Gastroesophageal sphincter (tissue), 4 donors: ENCODE data around the gene HTRA3. TPM values are rescaled to one million over a fixed set of nuclear protein-coding genes. Genes with fewer than 3 reads are reported as not detected.
"Not testable (repeated sequence)": the region's sequence is repeated elsewhere in the genome, so short reads cannot be mapped to it uniquely, and the experiment has no call there.

Experiments
- ATAC-seq: fragments of 150-250 bp; one replicate; pipeline ENCODE4 v1.9.1; 2016; ENCODE audit warnings: mild to moderate bottlenecking, moderate library complexity
- H3K27ac ChIP-seq, 4 donors: fragments of 200-600 bp; sonication (generic) in 3 of 4; 1 replicate in 3 of 4; 2 replicates in 1 of 4; pipeline ENCODE4 v1.5.1; 2016 to 2019
- H3K27me3 ChIP-seq: fragments of 200-600 bp; sonication (generic); one replicate; pipeline ENCODE4 v1.5.1; 2019
- H3K36me3 ChIP-seq, 2 donors: fragments of 200-600 bp; sonication (generic); one replicate each; pipeline ENCODE4 v1.5.1; 2019; ENCODE audit warnings: control low read depth in 1 of 2
- H3K4me1 ChIP-seq, 3 donors: fragments of 200-600 bp; sonication (generic); 1 replicate in 2 of 3; 2 replicates in 1 of 3; pipeline ENCODE4 v1.5.1; 2016 to 2019; ENCODE audit warnings: control low read depth in 2 of 3
- H3K4me3 ChIP-seq, 2 donors: fragments of 200-600 bp; sonication (generic); one replicate each; pipeline ENCODE4 v1.5.1; 2019; ENCODE audit warnings: mild to moderate bottlenecking in 1 of 2, moderate library complexity in 1 of 2
- H3K9me3 ChIP-seq, 3 donors: fragments of 200-600 bp; sonication (generic); one replicate each; pipeline ENCODE4 v1.5.1; 2017 to 2019; ENCODE audit warnings: control low read depth in 2 of 3
- EP300 ChIP-seq: sonication (generic); formaldehyde crosslinking; IDR thresholded peaks from one replicate; pipeline ENCODE4 v1.6.1; 2017; ENCODE audit warnings: antibody characterized with exemption, mild to moderate bottlenecking
- POLR2A ChIP-seq, 2 donors: fragments of 450-650 bp; IDR thresholded peaks; one replicate each; pipeline ENCODE4 v1.6.1; 2017; ENCODE audit warnings: antibody characterized with exemption in 2 of 2, mild to moderate bottlenecking in 2 of 2, moderate library complexity in 1 of 2
- POLR2AphosphoS5 ChIP-seq: sonication (generic); formaldehyde crosslinking; IDR thresholded peaks from one replicate; pipeline ENCODE4 v1.6.1; 2017; ENCODE audit warnings: antibody characterized with exemption
- WGBS, 2 donors: methylation state at CpG; one replicate each; pipeline ENCODE4 v1.1.5; 2018; ENCODE audit warnings: low coverage in 1 of 2; 5-methylcytosine and 5-hydroxymethylcytosine counted together
- total RNA-seq, 4 donors: library from RNA; depleted of rRNA; stranded (reverse); fragments of >200 nt; gene quantifications; one replicate each; pipeline ENCODE4 v1.1.0, GENCODE V29; 2016
- TF ChIP-seq, protein P1 (sequence below), 4 experiments: fragments of 200-600 bp in 2 of 4; fragments of 450-650 bp in 2 of 4; sonication (generic) in 1 of 4; IDR thresholded peaks; one replicate each; pipeline ENCODE4 v1.5.1; 2017 to 2019; ENCODE audit warnings: antibody characterized with exemption in 4 of 4, mild to moderate bottlenecking in 2 of 4, moderate library complexity in 2 of 4

Gene HTRA3
- total RNA-seq, 4 donors from 2014 or later, result 30.2 to 80.5 (median 59.9) TPM

DNA sequence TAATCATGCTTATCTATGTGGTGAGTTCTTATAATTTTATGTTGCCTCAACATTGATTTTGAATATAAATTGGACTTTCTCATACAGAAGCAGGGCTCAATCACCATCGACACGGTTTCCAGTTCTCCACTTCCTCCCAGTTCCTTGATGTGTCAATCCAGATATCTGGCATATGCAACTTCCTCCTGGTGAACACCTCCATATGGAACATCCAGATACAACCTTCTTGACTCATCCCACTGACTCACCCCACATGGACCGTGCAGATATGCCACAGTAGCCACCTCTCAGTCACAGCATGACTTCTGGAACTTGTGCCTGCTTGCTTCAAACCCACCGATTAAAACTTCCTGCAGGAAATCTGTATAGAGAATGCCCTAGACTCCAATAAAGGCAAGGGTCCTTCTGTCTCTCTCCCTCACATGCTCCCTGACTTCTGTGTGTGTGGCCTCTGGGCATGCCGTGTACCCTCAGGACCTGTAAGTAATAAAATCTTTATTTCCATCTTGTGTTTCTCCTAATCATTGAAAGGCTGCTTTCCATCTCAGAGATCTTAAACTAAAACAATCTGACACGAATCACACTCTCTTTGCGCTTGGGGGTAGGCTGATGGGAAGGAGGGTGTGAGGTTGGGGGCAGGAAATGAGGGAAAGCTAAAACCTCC lies 67.0 kb downstream of the HTRA3 start:
- H3K4me3 ChIP-seq, result no peak overlapping the region
- H3K27me3 ChIP-seq, result no peaks in the 10 kb centered on the region
- H3K4me1 ChIP-seq, result peaks cover 0 to 23% (median 4%) of the 10 kb centered on the region in 3 donors
- H3K27ac ChIP-seq, result no peak overlapping the region
- peaks cover 0 to 3% (median 0%) of the 10 kb centered on the region in 3 donors for H3K9me3 ChIP-seq
- no peak for TF ChIP-seq POLR2A (IDR thresholded peaks at IDR 0.05)
- no peak for TF ChIP-seq EP300
- no peak for TF ChIP-seq POLR2AphosphoS5
- TF ChIP-seq, protein P1, sequence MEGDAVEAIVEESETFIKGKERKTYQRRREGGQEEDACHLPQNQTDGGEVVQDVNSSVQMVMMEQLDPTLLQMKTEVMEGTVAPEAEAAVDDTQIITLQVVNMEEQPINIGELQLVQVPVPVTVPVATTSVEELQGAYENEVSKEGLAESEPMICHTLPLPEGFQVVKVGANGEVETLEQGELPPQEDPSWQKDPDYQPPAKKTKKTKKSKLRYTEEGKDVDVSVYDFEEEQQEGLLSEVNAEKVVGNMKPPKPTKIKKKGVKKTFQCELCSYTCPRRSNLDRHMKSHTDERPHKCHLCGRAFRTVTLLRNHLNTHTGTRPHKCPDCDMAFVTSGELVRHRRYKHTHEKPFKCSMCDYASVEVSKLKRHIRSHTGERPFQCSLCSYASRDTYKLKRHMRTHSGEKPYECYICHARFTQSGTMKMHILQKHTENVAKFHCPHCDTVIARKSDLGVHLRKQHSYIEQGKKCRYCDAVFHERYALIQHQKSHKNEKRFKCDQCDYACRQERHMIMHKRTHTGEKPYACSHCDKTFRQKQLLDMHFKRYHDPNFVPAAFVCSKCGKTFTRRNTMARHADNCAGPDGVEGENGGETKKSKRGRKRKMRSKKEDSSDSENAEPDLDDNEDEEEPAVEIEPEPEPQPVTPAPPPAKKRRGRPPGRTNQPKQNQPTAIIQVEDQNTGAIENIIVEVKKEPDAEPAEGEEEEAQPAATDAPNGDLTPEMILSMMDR (IDR thresholded peaks at IDR 0.05), result no peak
- no peak for ATAC-seq
- no peaks in the 10 kb centered on the region for H3K36me3 ChIP-seq
- WGBS, 2 donors, result 86 to 100% methylated on average over 3 to 7 of the region's 7 CpGs

DNA sequence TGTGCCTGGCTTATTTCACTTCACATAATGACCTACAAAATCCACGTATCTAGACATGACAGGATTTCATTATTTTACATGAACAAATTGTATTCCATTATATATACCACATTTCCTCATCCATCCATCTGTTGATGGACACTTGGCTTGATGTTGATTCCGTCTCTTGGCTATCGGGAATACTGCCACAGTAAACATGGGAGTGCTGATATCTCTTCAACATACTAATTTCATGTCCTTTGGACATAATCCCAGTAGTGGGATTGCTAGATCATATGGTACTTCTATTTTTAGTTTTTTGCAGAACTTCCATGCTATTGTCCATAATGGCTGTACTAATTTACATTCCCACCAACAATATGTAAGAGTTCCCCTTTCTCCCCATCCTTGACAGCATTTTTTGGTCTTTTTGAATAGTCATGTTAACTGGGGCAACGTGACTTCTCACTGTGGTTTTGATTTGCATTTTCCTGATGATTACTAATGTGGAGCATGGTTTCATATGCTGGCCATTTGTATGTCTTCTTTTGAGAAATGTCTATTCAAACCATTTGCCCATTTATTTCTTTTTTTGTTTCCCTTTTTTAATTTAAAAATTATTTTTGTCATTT lies 68.9 kb downstream of the HTRA3 start:
- no peak for ATAC-seq
- H3K9me3 ChIP-seq, result peaks cover 0 to 3% (median 0%) of the 10 kb centered on the region in 3 donors
- no peaks in the 10 kb centered on the region for H3K27me3 ChIP-seq
- no peak overlapping the region for H3K4me3 ChIP-seq
- no peaks in the 10 kb centered on the region for H3K36me3 ChIP-seq
- H3K27ac ChIP-seq, result no peak overlapping the region
- no peak for TF ChIP-seq POLR2A (IDR thresholded peaks at IDR 0.05)
- TF ChIP-seq, protein P1 (IDR thresholded peaks at IDR 0.05), result no peak
- TF ChIP-seq POLR2AphosphoS5, result no peak
- no peak for TF ChIP-seq EP300
- WGBS, 2 donors, result 64 to 78% methylated on average over 4 of the region's 4 CpGs
- peaks cover 0 to 38% (median 19%) of the 10 kb centered on the region in 3 donors for H3K4me1 ChIP-seq

DNA sequence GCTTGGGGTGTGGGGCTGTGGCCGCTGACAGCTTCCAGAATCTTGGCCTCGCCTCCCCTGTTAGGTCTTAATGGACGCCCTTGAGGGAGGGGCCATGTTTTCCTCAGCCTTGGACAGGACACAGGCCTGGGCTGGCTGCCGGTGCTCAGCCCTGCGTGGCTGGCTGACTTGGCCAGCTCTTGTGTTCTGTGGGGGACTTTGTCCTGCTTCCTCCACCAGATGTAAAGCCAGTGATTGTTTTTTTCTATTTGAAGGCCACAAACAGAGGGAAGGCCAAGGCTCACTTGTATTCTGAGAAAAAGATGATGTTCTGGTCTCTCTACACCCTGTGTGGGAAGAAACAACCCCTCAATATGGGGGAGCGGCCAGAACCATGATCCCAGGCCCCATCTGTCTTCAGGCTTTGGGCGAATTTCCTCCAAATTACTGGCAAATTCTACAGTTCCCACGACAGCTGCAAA lies 71.3 kb downstream of the HTRA3 start:
- no peaks in the 10 kb centered on the region for H3K27me3 ChIP-seq
- 43 to 56% methylated on average over 3 to 4 of the region's 8 CpGs for WGBS, 2 donors
- H3K36me3 ChIP-seq, result no peaks in the 10 kb centered on the region
- peak; percentile 93 for ATAC-seq
- H3K4me3 ChIP-seq, result no peak overlapping the region
- H3K4me1 ChIP-seq, result peaks cover 0 to 43% (median 20%) of the 10 kb centered on the region in 3 donors
- TF ChIP-seq EP300, result no peak
- TF ChIP-seq, protein P1 (IDR thresholded peaks at IDR 0.05), result no peak
- peak; percentile 47 for TF ChIP-seq POLR2AphosphoS5
- TF ChIP-seq POLR2A (IDR thresholded peaks at IDR 0.05), result no peak
- peaks cover 0 to 3% (median 0%) of the 10 kb centered on the region in 3 donors for H3K9me3 ChIP-seq
- H3K27ac ChIP-seq, result peak overlapping the region in 3 of 4 donors; percentile 68 to 77 (median 69)

DNA sequence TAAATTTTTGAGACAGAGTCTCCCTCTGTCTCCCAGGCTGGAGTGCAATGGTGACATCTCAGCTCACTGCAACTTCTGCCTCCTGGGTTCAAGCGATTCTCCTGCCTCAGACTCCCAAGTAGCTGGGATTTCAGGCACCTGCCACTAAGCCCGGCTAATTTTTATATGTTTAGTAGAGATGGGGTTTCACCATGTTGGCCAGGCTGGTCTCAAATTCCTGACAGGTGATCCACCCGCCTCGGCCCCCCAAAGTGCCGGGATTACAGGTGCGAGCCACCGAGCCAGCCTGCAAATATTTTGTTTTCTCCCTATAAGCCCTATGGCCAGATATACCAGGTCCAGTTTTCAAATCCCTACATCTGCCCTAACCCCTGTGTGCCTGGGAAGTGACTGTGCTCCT lies 71.7 kb downstream of the HTRA3 start:
- not testable (repeated sequence) for H3K36me3 ChIP-seq, H3K4me3 ChIP-seq, H3K27me3 ChIP-seq, H3K9me3 ChIP-seq, ATAC-seq
- 47% methylated on average over 4 of the region's 7 CpGs; no CpG with 5 or more reads in 1 of the 2 donors for WGBS, 2 donors
- peak overlapping the region in 3 of 4 donors; percentile 63 to 77 (median 69) for H3K27ac ChIP-seq
- peaks cover 0 to 43% (median 20%) of the 10 kb centered on the region in 3 donors for H3K4me1 ChIP-seq

DNA sequence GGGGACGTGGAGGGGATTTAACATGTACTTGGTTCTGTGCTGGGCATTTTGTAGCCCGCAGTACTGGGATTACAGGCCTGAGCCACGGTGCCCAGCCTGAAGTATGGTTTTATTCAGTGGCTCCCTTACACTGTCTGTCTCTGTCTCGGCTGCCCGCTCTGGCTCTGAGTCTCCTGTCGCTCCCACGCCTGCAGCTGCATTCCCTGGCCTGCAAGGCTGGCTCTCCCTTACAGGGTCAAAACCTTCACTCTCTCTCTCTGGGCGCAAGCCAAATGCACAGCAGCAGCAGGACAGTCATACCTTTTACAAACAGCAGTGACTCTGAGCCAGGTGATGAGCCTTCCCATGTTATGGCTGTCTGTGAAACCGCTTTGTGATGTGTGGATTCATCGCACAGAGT lies 72.1 kb downstream of the HTRA3 start:
- Histone ChIP-seq H3K27me3 (no peaks in the 10 kb centered on the region), H3K9me3 (peaks cover 0 to 2% (median 0%) of the 10 kb centered on the region in 3 donors), H3K27ac (peak overlapping the region in 3 of 4 donors; percentile 63 to 77 (median 69)), H3K4me1 (peaks cover 0 to 43% (median 20%) of the 10 kb centered on the region in 3 donors), H3K36me3 (no peaks in the 10 kb centered on the region), H3K4me3 (no peak overlapping the region)
- 49 to 92% methylated on average over 2 of the region's 10 CpGs for WGBS, 2 donors
- peak; percentile 25 for TF ChIP-seq POLR2AphosphoS5
- TF ChIP-seq, protein P1 (IDR thresholded peaks at IDR 0.05), result no peak
- ATAC-seq, result no peak
